Left ventricle myocardium inferior (tissue), 1 donor: ENCODE measurements around the gene LRIG1. TPM values are rescaled to one million over a fixed set of nuclear protein-coding genes. Genes with fewer than 3 reads are reported as not detected.

Experiments
- DNase-seq: peaks from one replicate; pipeline ENCODE4 v3.0.0-alpha.2; 2020
- H3K27ac ChIP-seq: fragments of 200-600 bp; replicated peaks from 2 replicates; pipeline ENCODE4 v1.8.0; 2021
- H3K27me3 ChIP-seq: fragments of 200-600 bp; 2 replicates; pipeline ENCODE4 v1.8.0; 2021; ENCODE audit warnings: low read depth
- H3K36me3 ChIP-seq: fragments of 200-600 bp; 2 replicates; pipeline ENCODE4 v1.8.0; 2021
- H3K4me1 ChIP-seq: fragments of 200-600 bp; 2 replicates; pipeline ENCODE4 v1.8.0; 2021
- H3K4me3 ChIP-seq: fragments of 200-600 bp; 2 replicates; pipeline ENCODE4 v1.8.0; 2021; ENCODE audit warnings: mild to moderate bottlenecking, moderate library complexity
- H3K9me3 ChIP-seq: fragments of 200-600 bp; replicated peaks from 2 replicates; pipeline ENCODE4 v1.8.0; 2021
- CTCF ChIP-seq: fragments of 200-600 bp; IDR thresholded peaks from 2 replicates; pipeline ENCODE4 v1.8.0; 2021; ENCODE audit warnings: antibody characterized with exemption, mild to moderate bottlenecking, borderline replicate concordance
- intact Hi-C: fragments of 100-400 bp; cut with micrococcal nuclease; formaldehyde crosslinking; loops from one replicate; pipeline ENCODE4 v1.11.0; 2022
- total RNA-seq: library from RNA; stranded (reverse); fragmentation: NEBNext Ultra II Directional; extraction: Animal tissue kit (Norgen Biotek cat#: 25700); gene quantifications from one replicate; pipeline ENCODE4 v1.2.1, GENCODE V29; 2021
- donor health status: DM: no; HTN: yes; CAD: no; lungs with severe emphysema.

LRIG1 gene
- total RNA-seq, 1 donor from 2014 or later: 137 TPM

GRCh38 chr3:66335671-66336070 is 165.2 kb downstream of the LRIG1 start:
- no peak for TF ChIP-seq CTCF

More at GRCh38 chr3:66335671-66336070, 165.2 kb downstream of the LRIG1 start:
- intact Hi-C loops: no loop called here
- DNase-seq: no peak
- Histone ChIP-seq H3K27ac (no peak overlapping the region), H3K4me1 (peaks cover 17% of the 10 kb centered on the region), H3K27me3 (no peaks in the 10 kb centered on the region), H3K9me3 (peaks cover 15% of the 10 kb centered on the region), H3K4me3 (no peak overlapping the region), H3K36me3 (no peaks in the 10 kb centered on the region)
